K562 (cell line): ENCODE measurements around the gene PCCB.

ENCODE experiments used
- COPS2 ChIP-seq: fragments of 450-650 bp; conservative IDR thresholded peaks from 2 replicates; pipeline ENCODE4 v1.6.1; 2016; ENCODE audit warnings: mild to moderate bottlenecking, moderate library complexity
- FOXK2 ChIP-seq, 2 experiments: fragments of 450-650 bp; IDR thresholded peaks in 1 of 2; conservative IDR thresholded peaks in 1 of 2; 2 replicates each; pipeline ENCODE4 v1.6.1; 2016; ENCODE audit warnings: low read depth in 2 of 2, mild to moderate bottlenecking in 1 of 2
- FUS ChIP-seq: fragments of 200-400 bp; formaldehyde crosslinking; optimal IDR thresholded peaks from 2 replicates; pipeline ENCODE3; 2017; ENCODE audit warnings: low read depth, low read length
- MTF1 ChIP-seq: fragments of 250-450 bp; sonication (Bioruptor Pico); IDR thresholded peaks from 2 replicates; pipeline ENCODE4 v1.9.0; 2021; ENCODE audit warnings: moderate library complexity, mild to moderate bottlenecking, inconsistent platforms, borderline replicate concordance
- MXI1 ChIP-seq: IDR thresholded peaks from 2 replicates; pipeline ENCODE4 v1.6.1; 2011; ENCODE audit warnings: low read depth, mild to moderate bottlenecking, improper control_type of control experiment, low read length
- MYC ChIP-seq, 2 experiments: fragments of 250-450 bp in 1 of 2; sonication (Bioruptor Pico) in 1 of 2; IDR thresholded peaks; 2 replicates each; pipeline versions ENCODE4 v1.5.1 to v1.6.1; 2012 to 2021; ENCODE audit warnings: low read depth in 2 of 2, borderline replicate concordance in 1 of 2, improper control_type of control experiment in 1 of 2, low read length in 1 of 2, mild to moderate bottlenecking in 1 of 2, moderate library complexity in 1 of 2
- PREB ChIP-seq: sonication (generic); formaldehyde crosslinking; IDR thresholded peaks from 2 replicates; pipeline ENCODE4 v1.8.1; 2023; ENCODE audit warnings: mild to moderate bottlenecking, missing genetic modification reagents
- ZNF23 ChIP-seq: fragments of 250-450 bp; sonication (Bioruptor Pico); IDR thresholded peaks from 2 replicates; pipeline ENCODE4 v1.4.0; 2020; ENCODE audit warnings: mild to moderate bottlenecking

- TF ChIP-seq FOXK2 (conservative IDR thresholded peaks at IDR 0.05 in 1 of 2, IDR thresholded peaks at IDR 0.05 in 1 of 2; ENCODE audit: low read depth in 2 of 2) = no peak
- no peak for TF ChIP-seq COPS2
- no peak for TF ChIP-seq PREB (CRISPR knock-in tag)
- TF ChIP-seq MTF1 (CRISPR knock-in tag) = no peak
- no peak for TF ChIP-seq MYC (IDR thresholded peaks at IDR 0.05; ENCODE audit: low read depth, low read length)
- no peak for TF ChIP-seq MYC (CRISPR knock-in tag; IDR thresholded peaks at IDR 0.05; ENCODE audit: borderline replicate concordance, low read depth)
- no peak for TF ChIP-seq MXI1
- no peak for TF ChIP-seq FUS
- no peak for TF ChIP-seq ZNF23 (CRISPR knock-in tag)
Measured at GRCh38 chr3:136296960-136297359, 46.8 kb downstream of the PCCB start.
